ENCODE data around the gene SYNM.
"Not testable (repeated sequence)": the region's sequence is repeated elsewhere in the genome, so short reads cannot be mapped to it uniquely, and the experiment has no call there.

Gene SYNM

GRCh38 chr15:99104788-99105513 is at the start of gene SYNM:
SYNM (plus strand) TSS chr15:99105080; CDS start chr15:99105200, 120 bp downstream.
- DNase-seq (ENCODE audit: low read depth in 1 of 2, low spot score in 1 of 2): no peak

GRCh38 chr15:99055555-99056134 is 49.2 kb upstream of the SYNM start:
- DNase-seq (ENCODE audit: low read depth in 1 of 2, low spot score in 1 of 2): no peak

GRCh38 chr15:99057020-99057419 is 47.9 kb upstream of the SYNM start:
- DNase-seq (ENCODE audit: low read depth in 1 of 2, low spot score in 1 of 2): no peak

GRCh38 chr15:99057697-99058420 is 47.0 kb upstream of the SYNM start:
- DNase-seq (ENCODE audit: low read depth in 1 of 2, low spot score in 1 of 2): no peak

GRCh38 chr15:99058421-99058870 is 46.4 kb upstream of the SYNM start:
- no peak for DNase-seq (ENCODE audit: low read depth in 1 of 2, low spot score in 1 of 2)

GRCh38 chr15:99059010-99059981 is 45.6 kb upstream of the SYNM start:
- peak; percentile 12 to 44 for DNase-seq (ENCODE audit: low read depth in 1 of 2, low spot score in 1 of 2)

- DNase-seq (ENCODE audit: low read depth in 1 of 2, low spot score in 1 of 2): not testable (repeated sequence)
These were observed 44.7 kb upstream of the SYNM start for GRCh38 chr15:99060186-99060585.

- no peak for DNase-seq (ENCODE audit: low read depth in 1 of 2, low spot score in 1 of 2)
These were observed 42.7 kb upstream of the SYNM start for GRCh38 chr15:99062226-99062625.

- no peak for DNase-seq (ENCODE audit: low read depth in 1 of 2, low spot score in 1 of 2)
These were observed 36.7 kb upstream of the SYNM start for GRCh38 chr15:99068186-99068585.

GRCh38 chr15:99070208-99070607 is 34.7 kb upstream of the SYNM start:
- no peak for DNase-seq (ENCODE audit: low read depth in 1 of 2, low spot score in 1 of 2)

- no peak for DNase-seq (ENCODE audit: low read depth in 1 of 2, low spot score in 1 of 2)
These were observed 33.7 kb upstream of the SYNM start for GRCh38 chr15:99071091-99071680.

GRCh38 chr15:99073008-99073717 is 31.7 kb upstream of the SYNM start:
- DNase-seq (ENCODE audit: low read depth in 1 of 2, low spot score in 1 of 2): no peak

GRCh38 chr15:99074446-99074845 is 30.4 kb upstream of the SYNM start:
- no peak for DNase-seq (ENCODE audit: low read depth in 1 of 2, low spot score in 1 of 2)

GRCh38 chr15:99075059-99075652 is 29.7 kb upstream of the SYNM start:
- not testable (repeated sequence) for DNase-seq (ENCODE audit: low read depth in 1 of 2, low spot score in 1 of 2)

- no peak for DNase-seq (ENCODE audit: low read depth in 1 of 2, low spot score in 1 of 2)
These were observed 28.8 kb upstream of the SYNM start for GRCh38 chr15:99076109-99076508.

GRCh38 chr15:99076555-99077308 is 28.1 kb upstream of the SYNM start:
- DNase-seq (ENCODE audit: low read depth in 1 of 2, low spot score in 1 of 2): no peak

GRCh38 chr15:99082798-99083197 is 22.1 kb upstream of the SYNM start:
- DNase-seq (ENCODE audit: low read depth in 1 of 2, low spot score in 1 of 2): no peak

- no peak for DNase-seq (ENCODE audit: low read depth in 1 of 2, low spot score in 1 of 2)
These were observed 19.9 kb upstream of the SYNM start for GRCh38 chr15:99084965-99085364.

Data from stimulated activated CD4-positive, alpha-beta T cell treated with anti-CD3 and anti-CD28 coated beads, Interleukin-15, amount 100 ng/mL, for 1 hour (primary cell).